Inferior parietal cortex (tissue), 1 donor: ENCODE results near the gene LRP1.

Source experiments
- DNase-seq: peaks from one replicate; pipeline ENCODE4 v3.0.0-alpha.2; 2016; ENCODE audit errors: extremely low spot score

Gene LRP1

GRCh38 chr12:57236201-57236924 is 108.1 kb downstream of the LRP1 start:
- DNase-seq: no peak

GRCh38 chr12:57236925-57237595 is 108.8 kb downstream of the LRP1 start:
- no peak for DNase-seq

- DNase-seq: no peak
Measured at GRCh38 chr12:57237596-57237931, 109.3 kb downstream of the LRP1 start.

GRCh38 chr12:57237932-57238853 is 109.9 kb downstream of the LRP1 start:
- no peak for DNase-seq

- peak; percentile 91 for DNase-seq
Measured at GRCh38 chr12:57238854-57239554, 110.7 kb downstream of the LRP1 start.

GRCh38 chr12:57239587-57240065 is 111.3 kb downstream of the LRP1 start:
- no peak for DNase-seq

- DNase-seq: peak; percentile 70
Measured at GRCh38 chr12:57240066-57240921, 112.0 kb downstream of the LRP1 start.

- no peak for DNase-seq
Measured at GRCh38 chr12:57240926-57241401, 112.7 kb downstream of the LRP1 start.

- no peak for DNase-seq
Measured at GRCh38 chr12:57241402-57242310, 113.4 kb downstream of the LRP1 start.

- DNase-seq: no peak
Measured at GRCh38 chr12:57242329-57242690, 114.0 kb downstream of the LRP1 start.

GRCh38 chr12:57242691-57243454 is 114.6 kb downstream of the LRP1 start:
- no peak for DNase-seq

- peak; percentile 71 for DNase-seq
Measured at GRCh38 chr12:57243521-57244311, 115.4 kb downstream of the LRP1 start.

GRCh38 chr12:57244312-57244696 is 116.0 kb downstream of the LRP1 start:
- DNase-seq: no peak

GRCh38 chr12:57247041-57247440 is 118.8 kb downstream of the LRP1 start:
- no peak for DNase-seq

- DNase-seq: no peak
Measured at GRCh38 chr12:57248934-57249742, 120.9 kb downstream of the LRP1 start.

GRCh38 chr12:57250541-57250940 is 122.3 kb downstream of the LRP1 start:
- DNase-seq: no peak

GRCh38 chr12:57250956-57251355 is 122.7 kb downstream of the LRP1 start, which contains the start of gene STAC3:
Gene STAC3 (minus strand): TSS chr12:57251187. CDS start chr12:57249636, 1,551 bp downstream.
- no peak for DNase-seq
